ENCODE measurements around the gene LRRFIP1. TPM values are rescaled to one million over a fixed set of nuclear protein-coding genes. Genes with fewer than 3 reads are reported as not detected.

Gene LRRFIP1
- total and polyA plus RNA-seq, 9 of the 15 experiments (the other 6 are each of a cell fraction or from before 2014, with no cell fraction given) = 13.1 to 45.2 (median 31.3) TPM

DNA sequence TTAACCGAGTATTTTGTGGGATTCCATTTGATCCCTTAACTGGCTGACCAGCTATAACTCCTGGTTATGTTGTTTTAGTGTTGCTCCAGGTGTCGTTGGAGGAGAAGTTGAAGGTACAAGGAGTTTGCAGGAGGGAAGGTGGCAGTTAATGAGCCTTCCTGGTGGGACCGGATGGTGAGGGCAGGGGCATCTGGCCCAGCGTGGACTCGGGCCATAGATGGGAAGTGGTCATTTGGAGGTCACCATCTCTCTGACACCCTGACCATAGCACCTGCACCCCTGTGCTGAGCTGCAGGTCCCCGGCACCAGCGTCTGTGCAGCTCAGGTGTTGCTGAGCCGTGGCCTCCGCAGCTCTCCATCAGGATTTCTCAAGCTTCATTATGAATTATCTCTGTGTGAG is 119.8 kb downstream of the LRRFIP1 start:
- FAIRE-seq (no peak), DNase-seq (ENCODE audit: extremely low read depth in 1 of 4, low spot score in 3 of 4) (no peak), ATAC-seq (no peak)
- POLR2A ChIA-PET = no interaction called here
- TF ChIP-seq, protein P1, sequence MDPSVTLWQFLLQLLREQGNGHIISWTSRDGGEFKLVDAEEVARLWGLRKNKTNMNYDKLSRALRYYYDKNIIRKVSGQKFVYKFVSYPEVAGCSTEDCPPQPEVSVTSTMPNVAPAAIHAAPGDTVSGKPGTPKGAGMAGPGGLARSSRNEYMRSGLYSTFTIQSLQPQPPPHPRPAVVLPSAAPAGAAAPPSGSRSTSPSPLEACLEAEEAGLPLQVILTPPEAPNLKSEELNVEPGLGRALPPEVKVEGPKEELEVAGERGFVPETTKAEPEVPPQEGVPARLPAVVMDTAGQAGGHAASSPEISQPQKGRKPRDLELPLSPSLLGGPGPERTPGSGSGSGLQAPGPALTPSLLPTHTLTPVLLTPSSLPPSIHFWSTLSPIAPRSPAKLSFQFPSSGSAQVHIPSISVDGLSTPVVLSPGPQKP (CRISPR knock-in tag; IDR thresholded peaks at IDR 0.05) = no peak
- TF ChIP-seq NCOA2 (IDR thresholded peaks at IDR 0.05; ENCODE audit: partially characterized antibody in 2 of 2) (no peak), MYC (IDR thresholded peaks at IDR 0.05; ENCODE audit: low read depth, low read length) (no peak), MYC (CRISPR knock-in tag; IDR thresholded peaks at IDR 0.05; ENCODE audit: borderline replicate concordance, low read depth) (no peak), KLF13 (tag; IDR thresholded peaks at IDR 0.05; ENCODE audit: borderline replicate concordance, low read depth) (no peak), GTF3C2 (IDR thresholded peaks at IDR 0.05; ENCODE audit: borderline replicate concordance, extremely low read depth, insufficient read length) (no peak), ATF4 (CRISPR knock-in tag; IDR thresholded peaks at IDR 0.05) (no peak)
- CTCF ChIA-PET (ENCODE audit: low intra/inter-chr PET ratio) = no interaction called here
- H3K9ac ChIP-seq (ENCODE audit: insufficient read depth in 1 of 2, low read depth in 2 of 2, low read length in 2 of 2) = no peak overlapping the region
- no peak overlapping the region for H3K4me3 ChIP-seq
- no peak overlapping the region for H2AFZ ChIP-seq (ENCODE audit: low read depth, low read length)
- H3K27ac ChIP-seq (ENCODE audit: extremely low read depth, low read depth, low read length) = no peak overlapping the region
- H3K9me3 ChIP-seq (replicated peaks; ENCODE audit: control insufficient read depth, insufficient read depth, low read depth, low read length) = no peaks in the 10 kb centered on the region
- peaks cover 7% of the 10 kb centered on the region; the same call in 1 of the 2 replicates for H4K20me1 ChIP-seq (replicated peaks; ENCODE audit: control insufficient read depth, insufficient read depth, low read length)
- WGBS (ENCODE audit: insufficient coverage, low coverage, missing lambda C conversion rate) = 97% methylated on average over 7 of the region's 9 CpGs
- no TSS peak for BruUV-seq (replicated peaks)
- H3K4me2 ChIP-seq (ENCODE audit: insufficient read depth, low read length) = no peak overlapping the region
- peaks cover 0 to 4% of the 10 kb centered on the region in 2 experiments; a peak in 3 of 5 replicates for H3K4me1 ChIP-seq (replicated peaks in 1 of 2; ENCODE audit: control insufficient read depth in 2 of 2, insufficient read depth in 2 of 2, low read length in 2 of 2)
- in situ Hi-C loops (cut with MboI) (no loop called here), intact Hi-C loops (cut with micrococcal nuclease) (loop anchor here (10.0 kb wide), 1 partner anchor 162 kb away; no protein-coding TSS in a partner anchor)
- no peaks in the 10 kb centered on the region for H3K27me3 ChIP-seq (ENCODE audit: control insufficient read depth in 2 of 2, insufficient read depth in 2 of 2, low read length in 2 of 2)
- H3K36me3 ChIP-seq (ENCODE audit: control insufficient read depth, insufficient read depth, low read length) = peaks cover 9% of the 10 kb centered on the region; the same call in 1 of the 3 replicates
- H3K9me1 ChIP-seq (ENCODE audit: control insufficient read depth, insufficient read depth, low read length) = no peaks in the 10 kb centered on the region
- H3K79me2 ChIP-seq (ENCODE audit: control insufficient read depth, insufficient read depth, low read length) = no peaks in the 10 kb centered on the region

Data from K562 (cell line).